CD14-positive monocyte (primary cell): Measurements from ENCODE around the gene TRPM2. TPM values are rescaled to one million over a fixed set of nuclear protein-coding genes. Genes with fewer than 3 reads are reported as not detected.

Experiments
- DNase-seq, 3 donors: peaks; one replicate each; pipeline ENCODE4 v3.0.0-alpha.2; 2011 to 2022
- H2AFZ ChIP-seq: 2 replicates; pipeline ENCODE4 v1.6.0; 2012; ENCODE audit warnings: mild to moderate bottlenecking, low read depth, low read length, inconsistent platforms; ENCODE audit not compliant: insufficient read depth, poor library complexity, severe bottlenecking
- H3K27ac ChIP-seq, 2 donors: 1 replicate in 1 of 2; 2 replicates in 1 of 2; pipeline ENCODE4 v1.5.1; 2012 to 2013; ENCODE audit warnings: low read length in 2 of 2, control low read depth in 1 of 2, inconsistent platforms in 1 of 2, low read depth in 1 of 2, mild to moderate bottlenecking in 1 of 2
- H3K27me3 ChIP-seq, 2 donors: one replicate each; pipeline versions ENCODE4 v1.6.0 to v1.6.1; 2011 to 2013; ENCODE audit warnings: low read length in 2 of 2; ENCODE audit not compliant: control insufficient read depth in 2 of 2, insufficient read depth in 2 of 2
- H3K36me3 ChIP-seq, 2 donors: replicated peaks in 1 of 2; 1 replicate in 1 of 2; 2 replicates in 1 of 2; pipeline versions ENCODE4 v1.5.1 to v1.6.1; 2012 to 2013; ENCODE audit warnings: low read length in 2 of 2, control low read depth in 1 of 2, inconsistent platforms in 1 of 2, mild to moderate bottlenecking in 1 of 2; ENCODE audit not compliant: insufficient read depth in 2 of 2, control insufficient read depth in 1 of 2
- H3K4me1 ChIP-seq, 2 donors: 1 replicate in 1 of 2; 2 replicates in 1 of 2; pipeline versions ENCODE4 v1.5.1 to v1.6.1; 2012 to 2013; ENCODE audit warnings: low read length in 2 of 2, control low read depth in 1 of 2, inconsistent platforms in 1 of 2, mild to moderate bottlenecking in 1 of 2, moderate library complexity in 1 of 2; ENCODE audit not compliant: insufficient read depth in 2 of 2, control insufficient read depth in 1 of 2
- H3K4me2 ChIP-seq: replicated peaks from 2 replicates; pipeline ENCODE3; 2012; ENCODE audit warnings: low read length, moderate library complexity, mild to moderate bottlenecking; ENCODE audit not compliant: poor library complexity, severe bottlenecking; ENCODE audit errors: extremely low read depth
- H3K4me3 ChIP-seq, 3 experiments: fragments of 200-600 bp in 1 of 3; sonication (generic) in 1 of 3; replicated peaks in 1 of 3; 1 replicate in 2 of 3; 2 replicates in 1 of 3; pipeline ENCODE4 v1.5.1; 2011 to 2013; ENCODE audit warnings: low read length in 3 of 3, mild to moderate bottlenecking in 3 of 3, control low read depth in 2 of 3, low read depth in 2 of 3, inconsistent platforms in 1 of 3, moderate library complexity in 1 of 3
- H3K79me2 ChIP-seq: 2 replicates; pipeline ENCODE4 v1.6.0; 2012; ENCODE audit warnings: mild to moderate bottlenecking, control low read depth, inconsistent platforms, low read length, moderate library complexity; ENCODE audit not compliant: insufficient read depth
- H3K9ac ChIP-seq: 2 replicates; pipeline ENCODE4 v1.6.0; 2017; ENCODE audit warnings: low read length, mild to moderate bottlenecking; ENCODE audit not compliant: insufficient read depth, poor library complexity, severe bottlenecking
- H3K9me3 ChIP-seq, 2 donors: replicated peaks in 1 of 2; 1 replicate in 1 of 2; 2 replicates in 1 of 2; pipeline versions ENCODE4 v1.5.1 to v1.6.1; 2012 to 2013; ENCODE audit warnings: low read length in 2 of 2, control low read depth in 1 of 2; ENCODE audit not compliant: control insufficient read depth in 1 of 2, insufficient read depth in 1 of 2
- H4K20me1 ChIP-seq: 2 replicates; pipeline ENCODE4 v1.6.0; 2012; ENCODE audit warnings: mild to moderate bottlenecking, low read length, control low read depth, moderate library complexity; ENCODE audit not compliant: insufficient read depth
- H3K27ac Mint-ChIP-seq, 7 donors: one replicate each; pipeline ENCODE4 v1.8.0; 2020; ENCODE audit warnings: mild to moderate bottlenecking in 7 of 7, mixed read lengths in 7 of 7, moderate library complexity in 6 of 7, inconsistent platforms in 2 of 7
- H3K27me3 Mint-ChIP-seq, 3 donors: one replicate each; pipeline ENCODE4 v1.8.0; 2021 to 2022; ENCODE audit warnings: low read depth in 3 of 3, mild to moderate bottlenecking in 3 of 3, mixed read lengths in 3 of 3, moderate library complexity in 3 of 3, inconsistent platforms in 1 of 3
- H3K36me3 Mint-ChIP-seq, 2 donors: one replicate each; pipeline ENCODE4 v1.8.0; 2020; ENCODE audit warnings: mixed read lengths in 2 of 2, inconsistent platforms in 1 of 2, mild to moderate bottlenecking in 1 of 2
- H3K4me1 Mint-ChIP-seq: one replicate; pipeline ENCODE4 v1.8.0; 2020; ENCODE audit warnings: mild to moderate bottlenecking, mixed read lengths
- H3K4me3 Mint-ChIP-seq, 2 donors: one replicate each; pipeline ENCODE4 v1.8.0; 2020; ENCODE audit warnings: mild to moderate bottlenecking in 2 of 2, mixed read lengths in 2 of 2, moderate library complexity in 1 of 2
- H3K9me3 Mint-ChIP-seq, 7 donors: one replicate each; pipeline ENCODE4 v1.8.0; 2020 to 2022; ENCODE audit warnings: mixed read lengths in 7 of 7, mild to moderate bottlenecking in 6 of 7, moderate library complexity in 6 of 7, inconsistent platforms in 2 of 7
- CTCF ChIP-seq: fragments of 200-600 bp; IDR thresholded peaks from one replicate; pipeline ENCODE4 v1.8.0; 2022; ENCODE audit warnings: antibody characterized with exemption, mild to moderate bottlenecking
- WGBS: methylation state at CpG from one replicate; pipeline ENCODE4 v1.1.5; 2013; ENCODE audit warnings: missing lambda C conversion rate; ENCODE audit not compliant: insufficient coverage; 5-methylcytosine and 5-hydroxymethylcytosine counted together
- intact Hi-C, 2 donors: fragments of 100-400 bp; cut with micrococcal nuclease; formaldehyde crosslinking; loops; one replicate each; pipeline versions ENCODE4 v1.15.0 to v1.15.1; 2023
- polyA plus RNA-seq, 3 donors: library from polyadenylated mRNA; depleted of rRNA in 1 of 3; unstranded in 2 of 3; stranded (reverse) in 1 of 3; fragments of 300-500 nt in 2 of 3; fragments of >200 nt in 1 of 3; fragmentation: Illumina TruSeq in 2 of 3; gene quantifications; 1 replicate in 2 of 3; 2 replicates in 1 of 3; pipeline ENCODE4 v1.2.3, GENCODE V29; 2012 to 2021

Gene TRPM2
- polyA plus RNA-seq, 3 donors = 7.6 to 21.6 (median 12.2) TPM

- no peak overlapping the region for H3K4me3 ChIP-seq
- 93% methylated on average over 25 of the region's 25 CpGs for WGBS
Measured at GRCh38 chr21:44462086-44462833, 108.8 kb downstream of the TRPM2 start.

GRCh38 chr21:44462834-44463200 lies 109.4 kb downstream of the TRPM2 start:
- Histone ChIP-seq H3K27me3 (no peaks in the 10 kb centered on the region), H3K4me3 (no peak overlapping the region), H3K9me3 (no peaks in the 10 kb centered on the region), H3K4me1 (no peaks in the 10 kb centered on the region), H3K4me2 (no peak overlapping the region), H3K9ac (no peak overlapping the region), H3K36me3 (no peaks in the 10 kb centered on the region), H3K79me2 (no peaks in the 10 kb centered on the region), H2AFZ (no peak overlapping the region), H3K27ac (no peak overlapping the region), H4K20me1 (no peaks in the 10 kb centered on the region)
- Mint-ChIP-seq H3K9me3 (peaks cover 0 to 1% (median 0%) of the 10 kb centered on the region in 7 donors), H3K4me3 (no peak overlapping the region), H3K36me3 (no peaks in the 10 kb centered on the region), H3K27me3 (peaks cover 1 to 6% (median 2%) of the 10 kb centered on the region in 3 donors), H3K4me1 (peaks cover 11% of the 10 kb centered on the region), H3K27ac (no peak overlapping the region)
- 83% methylated on average over 4 of the region's 11 CpGs for WGBS
- intact Hi-C loops = no loop called here
- DNase-seq = no peak
- no peak for TF ChIP-seq CTCF

More at GRCh38 chr21:44462086-44462833, 108.8 kb downstream of the TRPM2 start:
- Mint-ChIP-seq H3K4me3 (no peak overlapping the region), H3K4me1 (peaks cover 11% of the 10 kb centered on the region), H3K27ac (no peak overlapping the region), H3K9me3 (peaks cover 0 to 1% (median 0%) of the 10 kb centered on the region in 7 donors), H3K36me3 (no peaks in the 10 kb centered on the region), H3K27me3 (peaks cover 1 to 6% (median 2%) of the 10 kb centered on the region in 3 donors)
- Histone ChIP-seq H3K36me3 (no peaks in the 10 kb centered on the region), H3K9me3 (no peaks in the 10 kb centered on the region), H3K4me2 (no peak overlapping the region), H3K9ac (no peak overlapping the region), H3K27me3 (no peaks in the 10 kb centered on the region), H3K4me1 (no peaks in the 10 kb centered on the region), H3K79me2 (no peaks in the 10 kb centered on the region), H3K27ac (no peak overlapping the region), H2AFZ (no peak overlapping the region), H4K20me1 (no peaks in the 10 kb centered on the region)
- intact Hi-C loops = no loop called here
- no peak for TF ChIP-seq CTCF
- DNase-seq = no peak
